NCI-H2107 (cell line): ENCODE data around the gene TMEM151B.
"Not testable (repeated sequence)": the region's sequence is repeated elsewhere in the genome, so short reads cannot be mapped to it uniquely, and the experiment has no call there.

Experiments
- DNase-seq: peaks from one replicate; lab custom pipeline; 2025; lab: John Stamatoyannopoulos, UW

The TMEM151B gene

GRCh38 chr6:44304282-44305199 is 34.3 kb downstream of the TMEM151B start:
- no peak for DNase-seq

- DNase-seq: no peak
Observed at GRCh38 chr6:44305200-44305725, 35.0 kb downstream of the TMEM151B start.

- DNase-seq: no peak
Observed at GRCh38 chr6:44306710-44307109, 36.5 kb downstream of the TMEM151B start.

GRCh38 chr6:44307217-44307616 is 37.0 kb downstream of the TMEM151B start:
- no peak for DNase-seq

DNA sequence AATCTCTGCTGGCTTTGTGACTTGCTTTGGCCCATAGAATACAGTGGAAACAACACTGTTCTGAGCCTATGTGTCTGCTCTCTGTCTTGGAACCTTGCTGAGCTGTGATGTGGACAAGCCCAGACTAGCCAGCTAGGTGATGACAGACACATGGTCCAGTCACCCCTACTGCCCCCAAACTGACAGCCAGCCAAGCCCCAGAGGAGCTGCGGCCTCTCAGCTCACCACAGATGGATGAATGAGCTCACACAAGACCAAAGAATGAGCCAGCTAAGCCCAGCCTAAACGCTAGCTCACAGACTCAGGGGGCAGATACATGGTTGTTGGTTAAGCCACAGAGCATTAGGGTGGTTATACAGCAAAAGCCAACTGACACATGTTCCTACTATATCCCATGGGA is 38.8 kb downstream of the TMEM151B start:
- DNase-seq: no peak

DNA sequence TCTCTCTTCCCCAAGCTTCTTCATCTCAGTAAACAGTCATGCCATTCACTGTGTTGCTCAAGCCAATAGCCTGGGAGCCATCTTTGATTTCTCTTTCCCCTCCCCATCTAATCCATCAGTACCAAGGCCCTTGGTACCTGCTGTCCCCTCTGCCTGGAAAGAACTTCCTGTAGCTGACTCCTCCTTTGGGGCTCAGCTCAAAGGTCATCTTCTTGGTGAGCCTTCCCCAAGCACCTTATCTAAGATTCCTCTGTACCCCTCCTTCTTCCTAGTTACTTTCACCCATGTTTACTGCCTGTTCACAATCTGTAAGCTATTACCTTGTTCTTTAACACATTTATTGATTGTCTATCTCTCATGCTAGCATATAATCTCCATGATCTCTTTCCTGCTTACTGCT is 39.4 kb downstream of the TMEM151B start:
- DNase-seq: no peak

DNA sequence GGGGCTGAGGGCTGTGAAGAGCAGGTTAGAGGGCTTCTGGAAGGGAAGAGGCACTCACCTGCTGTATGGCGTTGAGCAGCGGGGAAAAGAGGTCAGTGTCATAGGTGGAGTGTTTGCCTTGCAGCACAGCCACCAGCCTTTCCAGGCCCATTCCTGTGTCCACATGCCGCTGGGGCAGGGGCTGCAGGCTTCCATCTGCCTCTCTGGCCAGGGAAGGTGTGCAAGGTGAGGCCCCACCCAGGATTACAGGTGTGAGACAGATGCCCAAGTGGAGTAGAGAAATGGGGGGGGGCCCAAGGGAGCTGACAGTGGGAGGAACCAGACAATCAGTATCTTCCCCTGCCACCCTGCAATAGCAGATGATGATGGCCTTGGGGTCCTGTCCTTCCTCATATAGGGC is 40.0 kb downstream of the TMEM151B start:
- DNase-seq: no peak

- no peak for DNase-seq
Observed at GRCh38 chr6:44311304-44311703, 41.1 kb downstream of the TMEM151B start.

DNA sequence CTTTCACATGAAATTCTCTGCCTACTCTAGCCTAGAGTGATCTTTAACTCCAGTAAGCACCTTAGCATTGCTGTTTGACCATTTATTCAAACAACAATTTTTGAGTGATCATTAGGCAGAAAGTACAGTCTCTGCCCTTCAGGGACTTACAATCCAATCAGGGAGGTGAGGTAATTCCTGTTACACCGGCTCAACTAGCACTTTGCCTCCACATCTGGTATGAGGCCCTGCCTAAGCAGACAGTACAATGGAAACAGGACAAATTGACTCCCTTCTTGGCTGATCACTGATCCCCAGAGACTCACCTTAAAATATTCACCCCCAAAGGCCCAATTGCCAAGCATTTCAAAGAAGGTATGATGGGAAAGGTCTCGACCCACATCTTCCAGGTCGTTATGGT is 41.5 kb downstream of the TMEM151B start:
- no peak for DNase-seq

DNA sequence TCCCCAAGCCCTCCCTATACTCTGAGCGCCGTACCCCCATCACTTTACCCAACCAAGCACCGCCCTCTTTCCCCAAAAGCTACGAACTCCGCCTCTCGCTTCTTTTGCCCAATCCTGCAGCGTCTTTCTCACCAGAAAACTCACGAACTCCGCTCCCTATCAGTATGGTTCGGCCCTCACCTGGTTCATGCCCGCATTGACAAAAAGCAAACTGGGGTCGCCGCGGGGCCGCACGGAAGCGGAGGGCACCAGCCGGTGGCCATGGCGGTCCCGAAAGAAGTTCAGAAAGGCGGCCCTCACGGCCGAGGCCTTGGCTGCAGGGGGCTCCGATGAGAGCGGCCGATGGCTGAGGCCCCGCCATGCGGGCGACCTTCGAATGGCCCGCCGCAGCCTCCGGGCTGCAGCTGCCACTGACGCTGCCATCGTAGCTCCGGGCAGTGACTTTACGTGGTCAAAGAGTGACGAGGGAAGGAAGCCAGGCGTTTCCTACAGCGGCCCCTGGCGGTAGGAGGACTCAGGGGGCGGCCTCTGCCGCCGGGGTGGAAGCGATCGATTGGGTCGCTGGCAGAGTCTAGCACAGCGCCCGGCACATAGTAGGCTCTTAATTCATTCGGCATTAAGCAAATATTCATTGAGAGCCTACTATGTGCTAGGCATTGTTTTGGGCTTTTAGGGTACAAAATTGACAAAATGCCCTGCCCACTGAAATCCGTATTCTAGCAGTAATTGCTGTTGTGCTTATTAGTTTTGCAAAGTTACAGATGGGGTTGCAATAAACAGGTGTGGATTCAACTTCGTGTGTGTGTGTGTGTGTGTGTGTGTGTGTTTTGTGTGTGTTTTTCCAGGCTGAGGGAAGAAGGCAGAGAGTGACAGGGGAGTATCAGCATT is 42.9 kb downstream of the TMEM151B start, which contains the start of gene AARS2:
AARS2 (minus strand) TSS at position 447 of the 888 bp plus-strand sequence; CDS start at position 423, 24 bp downstream.
- DNase-seq: peak; percentile 35

GRCh38 chr6:44314657-44315056 is 44.4 kb downstream of the TMEM151B start:
- not testable (repeated sequence) for DNase-seq

GRCh38 chr6:44315516-44315915 is 45.3 kb downstream of the TMEM151B start:
- DNase-seq: no peak

GRCh38 chr6:44315951-44316350 is 45.7 kb downstream of the TMEM151B start:
- no peak for DNase-seq

GRCh38 chr6:44316481-44316880 is 46.2 kb downstream of the TMEM151B start:
- no peak for DNase-seq

GRCh38 chr6:44317136-44317631 is 46.9 kb downstream of the TMEM151B start:
- DNase-seq: not testable (repeated sequence)

GRCh38 chr6:44321210-44321609 is 51.0 kb downstream of the TMEM151B start:
- DNase-seq: no peak

- no peak for DNase-seq
Observed at GRCh38 chr6:44327096-44327495, 56.8 kb downstream of the TMEM151B start.

DNA sequence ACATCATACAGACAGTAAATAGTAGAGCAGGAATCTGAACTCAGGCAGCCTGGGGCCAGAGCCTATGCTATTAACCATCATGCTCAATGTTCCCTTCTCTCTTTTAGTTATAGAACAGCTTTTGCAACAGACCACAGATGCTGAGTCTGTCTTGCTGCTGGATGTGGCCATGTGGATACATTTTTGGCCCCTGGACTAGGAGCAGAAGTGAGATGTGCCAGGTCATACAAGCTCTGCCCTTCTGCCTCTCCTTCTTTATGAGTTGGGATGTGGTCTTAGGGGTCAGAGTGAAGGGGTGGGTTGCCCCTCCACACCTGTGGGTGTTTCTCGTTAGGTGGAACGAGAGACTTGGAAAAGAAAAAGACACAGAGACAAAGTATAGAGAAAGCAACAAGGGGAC is 57.5 kb downstream of the TMEM151B start:
- no peak for DNase-seq

DNA sequence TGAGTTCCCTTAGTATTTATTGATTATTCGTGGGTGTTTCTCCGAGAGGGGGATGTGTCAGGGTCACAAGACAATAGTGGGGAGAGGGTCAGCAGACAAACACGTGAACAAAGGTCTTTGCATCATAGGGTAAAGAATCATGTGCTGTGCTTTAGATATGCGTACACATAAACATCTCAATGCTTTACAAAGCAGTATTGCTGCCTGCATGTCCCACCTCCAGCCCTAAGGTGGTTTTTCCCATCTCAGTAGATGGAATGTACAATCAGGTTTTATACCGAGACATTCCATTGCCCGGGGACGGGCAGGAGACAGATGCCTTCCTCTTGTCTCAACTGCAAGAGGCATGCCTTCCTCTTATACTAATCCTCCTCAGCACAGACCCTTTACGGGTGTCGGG is 58.0 kb downstream of the TMEM151B start:
- not testable (repeated sequence) for DNase-seq

DNA sequence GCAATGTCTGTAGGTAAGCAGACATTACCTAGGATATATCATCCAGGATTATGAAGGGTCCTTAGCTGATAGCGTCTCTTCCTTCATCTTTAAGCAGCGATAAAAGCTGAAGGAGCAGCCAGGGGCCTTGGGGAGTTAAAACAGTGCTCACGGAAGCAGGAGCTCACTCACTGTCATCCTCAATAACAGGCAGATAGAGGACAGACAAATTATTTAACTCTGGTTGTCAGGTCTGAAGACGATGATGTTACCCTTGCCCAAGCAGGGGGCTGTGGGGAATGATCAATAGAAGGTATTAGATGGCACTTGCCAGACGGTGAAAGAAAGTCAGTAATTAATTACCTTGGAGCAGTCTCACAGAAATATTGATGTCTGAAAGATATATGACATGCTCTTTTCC is 59.6 kb downstream of the TMEM151B start:
- no peak for DNase-seq

GRCh38 chr6:44332585-44332984 is 62.3 kb downstream of the TMEM151B start:
- DNase-seq: no peak

DNA sequence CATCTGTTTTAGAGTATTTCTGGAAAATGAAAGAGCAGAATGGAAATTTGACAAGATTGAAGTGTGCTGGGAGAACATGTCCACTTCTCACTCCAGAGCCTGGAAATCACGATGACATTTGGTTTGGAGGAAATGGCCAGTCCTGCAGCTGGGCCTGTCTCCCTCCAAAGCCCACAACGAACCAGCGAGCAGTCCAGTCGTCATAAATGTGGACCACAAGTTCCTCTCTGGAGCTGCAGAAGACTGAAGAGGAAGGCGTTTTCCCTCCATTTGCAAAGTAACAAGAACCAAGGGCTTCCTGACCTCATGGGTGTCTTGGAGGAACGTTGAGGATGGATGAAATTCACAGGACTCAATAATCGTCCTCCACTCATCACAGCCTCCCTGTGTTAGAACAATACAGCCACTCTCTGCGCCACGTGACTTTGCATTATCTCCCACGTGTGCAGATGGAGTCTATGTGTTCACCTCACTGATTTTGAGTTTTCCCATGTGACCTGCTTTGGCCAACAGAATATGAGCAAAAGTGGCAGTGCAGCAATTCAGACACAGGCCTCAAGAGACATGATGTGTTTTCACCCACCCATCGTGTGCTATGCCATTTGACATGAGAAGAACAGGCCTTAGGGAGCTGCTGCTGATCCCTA is 63.1 kb downstream of the TMEM151B start:
- no peak for DNase-seq
